B cell (primary cell): ENCODE data around the gene MVD. TPM values are rescaled to one million over a fixed set of nuclear protein-coding genes. Genes with fewer than 3 reads are reported as not detected.

Experiments
- ATAC-seq: fragments of 200-7000 bp; cut with Tn5 transposase; one replicate; pipeline ENCODE4 v1.10.0; 2021; ENCODE audit warnings: low read depth, mild to moderate bottlenecking, moderate number of reproducible peaks, moderate library complexity
- CTCF ChIA-PET: fragments of 350-600 bp; sonication (Branson Sonifier 250); formaldehyde crosslinking; loops from one replicate; lab custom pipeline; 2021; ENCODE audit warnings: antibody characterized with exemption, inconsistent platforms; lab: Charles Lee
- POLR2A ChIA-PET: fragments of 350-600 bp; sonication (Branson Sonifier 250); formaldehyde crosslinking; loops from one replicate; lab custom pipeline; 2021; ENCODE audit warnings: antibody characterized with exemption; lab: Charles Lee
- DNase-seq: peaks from one replicate; pipeline ENCODE4 v3.0.0; 2013
- H2AFZ ChIP-seq: 2 replicates; pipeline ENCODE4 v1.6.1; 2012; ENCODE audit warnings: mild to moderate bottlenecking, low read depth, low read length; ENCODE audit not compliant: insufficient read depth, poor library complexity, severe bottlenecking
- H3K27ac ChIP-seq, 2 donors: 1 replicate in 1 of 2; 2 replicates in 1 of 2; pipeline ENCODE4 v1.5.1; 2012 to 2013; ENCODE audit warnings: low read length in 2 of 2, mild to moderate bottlenecking in 2 of 2, moderate library complexity in 1 of 2
- H3K27me3 ChIP-seq, 4 experiments: fragments of 200-600 bp in 1 of 4; sonication (generic) in 1 of 4; replicated peaks in 1 of 4; 1 replicate in 2 of 4; 2 replicates in 2 of 4; pipeline versions ENCODE4 v1.6.1 to v1.7.0; 2013 to 2016; ENCODE audit warnings: low read length in 3 of 4, mild to moderate bottlenecking in 2 of 4, mixed read lengths in 1 of 4, moderate library complexity in 1 of 4; ENCODE audit not compliant: insufficient read depth in 4 of 4, control insufficient read depth in 3 of 4; ENCODE audit errors: control extremely low read depth in 1 of 4
- H3K36me3 ChIP-seq, 2 experiments: replicated peaks in 1 of 2; 1 replicate in 1 of 2; 2 replicates in 1 of 2; pipeline versions ENCODE4 v1.6.1 to v1.7.1; 2013; ENCODE audit warnings: low read length in 1 of 2; ENCODE audit not compliant: insufficient read depth in 2 of 2, control insufficient read depth in 1 of 2; ENCODE audit errors: control extremely low read depth in 1 of 2, extremely low read depth in 1 of 2
- H3K4me1 ChIP-seq, 2 donors: fragments of 200-600 bp in 1 of 2; sonication (generic) in 1 of 2; 1 replicate in 1 of 2; 2 replicates in 1 of 2; pipeline versions ENCODE4 v1.5.1 to v1.6.1; 2013 to 2017; ENCODE audit warnings: low read length in 2 of 2; ENCODE audit not compliant: control insufficient read depth in 2 of 2, insufficient read depth in 2 of 2
- H3K4me2 ChIP-seq: replicated peaks from 2 replicates; pipeline ENCODE3; 2012; ENCODE audit warnings: mild to moderate bottlenecking, low read depth, low read length; ENCODE audit not compliant: poor library complexity, severe bottlenecking
- H3K4me3 ChIP-seq, 5 experiments: fragments of 200-600 bp in 1 of 5; sonication (generic) in 1 of 5; 1 replicate in 3 of 5; 2 replicates in 2 of 5; pipeline versions ENCODE4 v1.5.1 to v1.7.0; 2011 to 2016; ENCODE audit warnings: low read length in 4 of 5, mild to moderate bottlenecking in 4 of 5, low read depth in 2 of 5, control low read depth in 1 of 5, moderate library complexity in 1 of 5; ENCODE audit not compliant: insufficient read depth in 1 of 5; ENCODE audit errors: control extremely low read depth in 1 of 5, extremely low read depth in 1 of 5
- H3K79me2 ChIP-seq: fragments of 200-600 bp; sonication (generic); one replicate; pipeline ENCODE4 v1.6.0; 2016; ENCODE audit warnings: low read length; ENCODE audit not compliant: control insufficient read depth, insufficient read depth
- H3K9ac ChIP-seq: fragments of 200-600 bp; sonication (generic); 2 replicates; pipeline ENCODE4 v1.6.1; 2017; ENCODE audit warnings: mild to moderate bottlenecking, low read length, moderate library complexity
- H3K9me3 ChIP-seq, 3 donors: one replicate each; pipeline versions ENCODE4 v1.6.1 to v1.7.1; 2013; ENCODE audit warnings: low read length in 2 of 3; ENCODE audit not compliant: control insufficient read depth in 2 of 3, insufficient read depth in 1 of 3; ENCODE audit errors: control extremely low read depth in 1 of 3
- H4K20me1 ChIP-seq: 2 replicates; pipeline ENCODE4 v1.6.0; 2012; ENCODE audit warnings: mild to moderate bottlenecking, low read length; ENCODE audit not compliant: insufficient read depth, control insufficient read depth, poor library complexity, severe bottlenecking
- H3K27ac Mint-ChIP-seq: one replicate; pipeline ENCODE4 v1.8.0; 2021; ENCODE audit warnings: mixed read lengths
- H3K27me3 Mint-ChIP-seq: one replicate; pipeline ENCODE4 v1.8.0; 2021; ENCODE audit warnings: mixed read lengths
- H3K4me1 Mint-ChIP-seq: one replicate; pipeline ENCODE4 v1.8.0; 2021; ENCODE audit warnings: mixed read lengths
- H3K4me3 Mint-ChIP-seq: one replicate; pipeline ENCODE4 v1.8.0; 2021; ENCODE audit warnings: mixed read lengths
- H3K9me3 Mint-ChIP-seq: one replicate; pipeline ENCODE4 v1.8.0; 2022; ENCODE audit warnings: mixed read lengths; ENCODE audit not compliant: insufficient read depth
- CTCF ChIP-seq: fragments of 200-600 bp; IDR thresholded peaks from one replicate; pipeline ENCODE4 v1.8.0; 2022; ENCODE audit warnings: antibody characterized with exemption, mild to moderate bottlenecking
- EZH2 ChIP-seq: IDR thresholded peaks from 2 replicates; pipeline ENCODE4 v1.6.1; 2012; ENCODE audit warnings: borderline replicate concordance, low read depth, mild to moderate bottlenecking, moderate library complexity, low read length; ENCODE audit not compliant: insufficient read depth, poor library complexity, severe bottlenecking
- WGBS: methylation state at CpG from one replicate; pipeline ENCODE4 v1.1.5; 2013; ENCODE audit warnings: missing lambda C conversion rate; ENCODE audit not compliant: insufficient coverage; 5-methylcytosine and 5-hydroxymethylcytosine counted together
- intact Hi-C: fragments of 100-400 bp; cut with micrococcal nuclease; formaldehyde crosslinking; loops from one replicate; pipeline ENCODE4 v1.10.0; 2022
- polyA plus RNA-seq: library from polyadenylated mRNA; depleted of rRNA; stranded (reverse); fragments of >200 nt; gene quantifications from 2 replicates; pipeline ENCODE4 v1.2.3, GENCODE V29; 2012
- total RNA-seq, 2 donors: library from RNA; stranded (reverse); fragments of 120-200 nt in 1 of 2; gene quantifications; 1 replicate in 1 of 2; 2 replicates in 1 of 2; pipeline versions ENCODE4 v1.2.3 to v1.2.4, GENCODE V29; 2013 to 2022

MVD gene
- total and polyA plus RNA-seq, 2 donors (not counting 1 experiment from before 2014, with no cell fraction given), result 40.9 to 95.4 TPM

DNA sequence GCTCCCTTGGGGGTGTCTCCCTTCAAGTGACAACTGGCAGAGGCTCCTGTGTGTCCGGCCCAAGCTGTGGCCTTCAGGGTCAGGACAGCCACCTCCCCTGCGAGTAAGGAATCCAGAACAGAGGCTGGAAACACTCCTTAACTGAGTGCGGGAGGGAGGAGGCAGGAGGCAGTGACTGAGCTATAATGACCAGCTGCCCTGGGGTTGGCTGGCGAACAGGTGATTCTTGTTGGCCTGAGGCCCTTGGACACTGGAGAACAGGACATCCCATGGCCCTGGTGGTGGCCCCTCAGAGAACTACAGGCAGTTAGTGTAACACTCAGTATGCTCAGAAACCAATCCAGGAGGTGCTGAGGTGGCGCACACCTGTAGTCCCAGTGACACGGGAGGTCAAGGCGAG, 32.9 kb upstream of the MVD start:
- ChIA-PET POLR2A (no interaction called here), CTCF (no interaction called here)
- H3K9me3 Mint-ChIP-seq, result no peaks in the 10 kb centered on the region
- Histone ChIP-seq H3K9me3 (no peaks in the 10 kb centered on the region), H2AFZ (no peak overlapping the region), H3K9ac (no peak overlapping the region), H3K79me2 (peaks cover 37% of the 10 kb centered on the region), H3K4me2 (no peak overlapping the region), H3K27ac (no peak overlapping the region), H3K27me3 (no peaks in the 10 kb centered on the region), H3K36me3 (peaks cover 0 to 47% of the 10 kb centered on the region in 2 experiments), H3K4me1 (peaks cover 38 to 71% of the 10 kb centered on the region in 2 donors), H4K20me1 (peaks cover 23% of the 10 kb centered on the region), H3K4me3 (no peak overlapping the region)
- H3K4me3 Mint-ChIP-seq, result no peak overlapping the region
- H3K4me1 Mint-ChIP-seq, result peaks cover 47% of the 10 kb centered on the region
- intact Hi-C loops, result no loop called here
- no peaks in the 10 kb centered on the region for H3K27me3 Mint-ChIP-seq
- WGBS, result over 99% methylated on average over 7 of the region's 7 CpGs
- no peak for DNase-seq
- H3K27ac Mint-ChIP-seq, result no peak overlapping the region
- TF ChIP-seq CTCF, result no peak
- no peak for TF ChIP-seq EZH2
- no peak for ATAC-seq

- Mint-ChIP-seq H3K4me3 (no peak overlapping the region), H3K27ac (no peak overlapping the region), H3K4me1 (peaks cover 46% of the 10 kb centered on the region), H3K9me3 (no peaks in the 10 kb centered on the region), H3K27me3 (no peaks in the 10 kb centered on the region)
- H3K4me3 ChIP-seq, result no peak overlapping the region
- ChIA-PET POLR2A (no interaction called here), CTCF (no interaction called here)
- no peaks in the 10 kb centered on the region for H3K27me3 ChIP-seq
- H3K36me3 ChIP-seq, result peaks cover 0 to 47% of the 10 kb centered on the region in 2 experiments
- intact Hi-C loops, result no loop called here
- H3K27ac ChIP-seq, result no peak overlapping the region
- H3K79me2 ChIP-seq, result peaks cover 32% of the 10 kb centered on the region
- H3K9me3 ChIP-seq, result no peaks in the 10 kb centered on the region
- TF ChIP-seq CTCF (no peak), EZH2 (no peak)
- H3K4me2 ChIP-seq, result no peak overlapping the region
- no peak overlapping the region for H2AFZ ChIP-seq
- no peak for DNase-seq
- H4K20me1 ChIP-seq, result peaks cover 23% of the 10 kb centered on the region
- no peak for ATAC-seq
- no peak overlapping the region for H3K9ac ChIP-seq
- peaks cover 33 to 66% of the 10 kb centered on the region in 2 donors for H3K4me1 ChIP-seq
- WGBS, result 93% methylated on average over 15 of the region's 15 CpGs
Measured at GRCh38 chr16:88695218-88695617, 32.3 kb upstream of the MVD start.
